ENCODE data around the gene UBE2D4.
"Not testable (repeated sequence)": the region's sequence is repeated elsewhere in the genome, so short reads cannot be mapped to it uniquely, and the experiment has no call there.

UBE2D4 gene

DNA sequence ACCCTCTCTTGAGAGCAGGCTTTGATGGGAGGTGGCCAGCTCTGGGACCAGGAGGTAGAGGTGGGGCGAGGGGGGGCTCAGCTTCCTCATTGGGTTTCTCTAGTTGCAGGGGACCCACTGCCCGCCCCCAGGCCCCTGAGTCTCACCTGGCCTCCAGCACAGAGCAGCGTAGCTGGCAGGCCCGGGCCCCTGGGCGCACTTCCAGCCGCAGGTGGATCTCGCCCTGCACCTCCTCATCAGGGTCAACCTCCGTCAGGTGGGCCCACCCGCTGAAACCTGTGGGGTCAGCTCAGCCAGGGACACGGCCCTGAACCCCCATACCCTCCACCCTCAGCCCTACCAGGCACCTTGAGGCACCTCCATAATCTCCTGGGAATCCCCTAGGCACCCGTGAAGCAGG lies 43.4 kb downstream of the UBE2D4 start:
- not testable (repeated sequence) for DNase-seq

DNA sequence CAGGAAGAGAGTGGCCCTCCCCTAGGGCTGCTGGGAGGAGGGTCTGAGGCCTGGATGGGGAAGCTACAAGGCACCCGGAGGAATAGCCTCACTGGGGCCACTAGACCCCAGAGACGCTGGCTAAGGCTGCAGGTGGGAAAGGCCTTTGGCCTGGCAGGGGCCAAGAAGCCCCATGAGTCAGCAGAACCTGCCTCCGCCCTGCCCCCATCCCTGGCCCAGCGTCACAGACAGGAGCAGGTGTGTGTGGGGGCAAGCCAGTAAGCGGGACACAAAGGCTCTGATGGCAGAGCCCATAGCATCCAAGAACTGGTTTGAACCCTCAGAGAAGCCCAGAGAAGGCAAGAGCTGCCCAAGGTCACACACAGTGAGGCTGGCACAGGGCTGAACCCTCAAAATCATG lies 44.5 kb downstream of the UBE2D4 start:
- DNase-seq: not testable (repeated sequence)

DNA sequence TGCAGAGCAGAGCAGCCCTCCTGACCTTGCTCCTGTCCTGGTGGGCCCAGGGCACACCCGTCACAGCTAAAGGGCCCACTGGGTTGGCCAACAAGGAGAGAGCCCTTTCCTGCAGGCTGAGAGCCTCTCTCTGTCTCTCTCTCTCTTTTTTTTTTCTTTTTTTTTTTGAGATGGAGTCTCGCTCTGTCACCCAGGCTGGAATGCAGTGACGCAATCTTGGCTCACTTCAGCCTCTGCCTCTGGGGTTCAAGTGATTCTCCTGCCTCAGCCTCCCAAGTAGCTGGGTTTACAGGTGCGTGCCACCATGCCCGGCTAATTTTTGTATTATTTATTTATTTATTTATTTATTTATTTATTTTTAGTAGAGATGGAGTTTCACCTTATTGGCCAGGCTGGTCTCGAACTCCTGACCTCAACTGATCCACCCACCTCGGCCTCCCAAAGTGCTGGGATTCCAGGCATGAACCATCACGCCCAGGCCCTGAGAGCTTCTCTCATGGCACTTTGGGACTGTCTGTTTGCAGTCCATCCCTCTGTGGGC lies 47.9 kb downstream of the UBE2D4 start:
- not testable (repeated sequence) for DNase-seq

- DNase-seq: not testable (repeated sequence)
Observed at GRCh38 chr7:43974725-43975482, 48.7 kb downstream of the UBE2D4 start.

DNA sequence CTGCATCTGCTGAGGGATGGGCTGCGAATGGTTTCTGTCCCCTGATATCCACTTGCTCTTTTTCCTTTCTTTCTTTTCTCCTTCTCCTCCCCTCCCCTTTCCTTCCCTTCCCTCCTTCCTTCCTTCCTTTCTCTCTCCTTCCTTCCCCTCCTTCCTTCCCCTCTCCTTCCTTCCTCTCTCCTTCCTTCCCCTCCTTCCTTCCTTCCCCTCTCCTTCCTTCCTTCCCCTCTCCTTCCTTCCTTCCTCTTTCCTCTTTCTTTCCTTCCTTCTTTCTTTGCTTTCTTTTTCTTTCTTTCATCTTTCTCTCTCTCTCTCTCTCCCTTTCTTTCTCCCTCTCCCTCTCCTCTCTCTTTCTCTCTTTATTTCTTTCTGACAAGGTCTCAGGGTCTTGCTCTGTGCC lies 51.3 kb downstream of the UBE2D4 start:
- DNase-seq: no peak

GRCh38 chr7:43978102-43978501 lies 51.9 kb downstream of the UBE2D4 start:
- DNase-seq: not testable (repeated sequence)

DNA sequence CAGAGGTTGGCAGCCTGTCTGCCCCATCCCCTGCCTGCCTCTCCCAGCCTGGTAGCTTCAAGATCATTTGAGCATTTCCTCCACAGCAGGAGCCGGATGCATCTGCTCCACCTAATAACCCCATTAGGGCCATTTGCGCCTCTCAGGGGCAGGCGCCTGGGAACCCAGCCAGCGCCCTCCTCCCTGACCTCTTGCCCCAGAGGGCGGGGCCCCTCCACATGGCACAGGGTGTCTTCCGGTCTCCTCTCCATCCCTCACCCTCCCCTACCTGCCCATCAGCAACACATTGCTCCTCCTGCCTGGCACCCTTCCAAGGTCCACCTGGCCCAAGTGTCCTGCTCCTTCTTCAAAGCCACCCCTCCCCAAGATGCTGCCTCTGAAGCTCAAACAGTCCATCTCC lies 56.6 kb downstream of the UBE2D4 start:
- DNase-seq: not testable (repeated sequence)

- DNase-seq: not testable (repeated sequence)
Observed at GRCh38 chr7:43983736-43984135, 57.5 kb downstream of the UBE2D4 start.

- DNase-seq: not testable (repeated sequence)
Observed at GRCh38 chr7:43985904-43986864, 59.9 kb downstream of the UBE2D4 start.

DNA sequence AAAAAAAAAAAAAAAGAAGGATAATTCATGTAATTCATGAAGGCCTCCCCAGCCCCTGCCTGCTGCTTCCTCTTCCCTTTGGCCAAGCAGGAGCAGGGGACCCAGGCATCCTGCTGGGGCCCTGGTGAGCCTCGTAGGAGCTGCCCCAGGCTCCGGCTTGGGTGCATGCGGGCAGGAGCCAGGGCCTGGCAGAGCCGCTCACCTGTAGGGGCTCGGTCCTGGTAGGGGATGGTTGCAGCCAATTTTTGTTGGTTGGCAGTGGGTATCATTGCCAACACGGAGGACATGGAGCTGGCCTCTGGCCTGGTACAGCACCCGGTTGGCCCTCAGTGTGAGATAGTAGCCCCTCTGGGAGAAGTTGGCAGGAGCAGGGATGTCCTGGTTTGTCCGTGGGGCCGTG lies 61.2 kb downstream of the UBE2D4 start:
- DNase-seq: not testable (repeated sequence)

GRCh38 chr7:43990011-43990585 lies 63.9 kb downstream of the UBE2D4 start:
- not testable (repeated sequence) for DNase-seq

GRCh38 chr7:43990829-43991228 lies 64.6 kb downstream of the UBE2D4 start:
- not testable (repeated sequence) for DNase-seq

DNA sequence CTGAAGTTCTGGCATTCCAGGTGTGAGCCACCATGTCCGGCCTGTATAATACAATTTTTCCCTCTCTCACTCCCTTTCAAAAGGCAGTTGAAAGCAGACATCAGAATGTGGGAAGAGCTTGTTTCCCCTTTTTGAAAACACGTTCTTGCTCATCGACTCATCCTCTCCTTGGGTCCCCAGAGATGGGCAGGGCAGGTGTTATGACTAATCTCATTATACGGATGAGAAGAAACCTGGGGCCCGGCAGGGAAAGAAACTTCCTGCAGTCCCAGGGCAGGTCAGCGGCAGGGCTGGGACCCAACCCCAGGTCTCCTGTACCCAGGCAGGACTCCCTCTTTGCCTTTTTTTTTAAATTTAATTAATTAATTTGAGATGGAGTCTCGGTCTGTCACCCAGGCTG lies 66.7 kb downstream of the UBE2D4 start:
- peak; percentile 43 for DNase-seq

DNA sequence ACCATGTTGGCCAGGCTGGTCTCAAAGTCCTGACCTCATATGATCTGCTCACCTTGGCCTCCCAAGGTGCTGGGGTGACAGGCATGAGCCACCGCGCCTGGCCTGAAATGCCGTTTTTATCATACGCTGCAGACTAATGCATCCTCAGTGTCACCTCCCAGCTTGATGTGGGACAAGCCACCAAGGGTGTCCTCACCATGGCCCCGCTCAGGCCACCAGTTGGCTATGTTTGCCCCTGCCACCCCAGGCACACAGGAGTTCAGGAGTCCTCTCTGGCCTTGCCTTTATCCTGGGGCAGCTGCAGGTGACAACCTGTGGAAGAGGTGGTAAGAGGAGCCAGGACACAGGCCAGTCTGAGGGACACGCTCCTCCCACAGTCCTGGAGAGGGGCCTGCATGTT lies 68.4 kb downstream of the UBE2D4 start:
- not testable (repeated sequence) for DNase-seq

DNA sequence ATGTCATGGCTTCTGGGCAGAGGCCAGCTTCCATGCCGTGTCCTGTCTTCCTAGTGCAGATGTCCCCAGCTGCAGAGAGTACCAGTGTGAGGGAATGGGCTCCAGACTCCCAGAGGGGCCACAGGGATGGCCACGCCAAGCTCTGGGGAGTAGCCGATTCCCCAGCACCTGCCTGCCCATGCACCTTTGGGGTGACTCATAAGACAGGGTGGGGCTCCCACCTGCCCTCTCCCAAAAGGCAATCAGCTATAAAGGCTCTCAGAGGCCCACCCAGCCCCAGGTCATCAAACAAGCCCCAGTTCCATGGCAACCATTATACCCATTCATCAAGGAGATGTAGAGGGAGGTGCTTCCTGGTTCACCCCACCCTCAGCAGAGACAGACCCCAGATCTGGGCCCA lies 71.3 kb downstream of the UBE2D4 start, which contains the start of gene SPDYE1:
SPDYE1 (plus strand) TSS at position 366 of the 400 bp plus-strand sequence. CDS start 2,053 bp downstream, outside the sequence.
- DNase-seq: not testable (repeated sequence)
